GM21619 (cell line): Measurements from ENCODE around the gene JPH2.
A peak's percentile ranks its signal among the peaks of the same experiment; 100 is the strongest.

Source experiments
- ATAC-seq: cut with Tn5 transposase; IDR thresholded peaks from one replicate; pipeline ENCODE4 v1.9.1; 2021; ENCODE audit not compliant: unreplicated experiment

The JPH2 gene

DNA sequence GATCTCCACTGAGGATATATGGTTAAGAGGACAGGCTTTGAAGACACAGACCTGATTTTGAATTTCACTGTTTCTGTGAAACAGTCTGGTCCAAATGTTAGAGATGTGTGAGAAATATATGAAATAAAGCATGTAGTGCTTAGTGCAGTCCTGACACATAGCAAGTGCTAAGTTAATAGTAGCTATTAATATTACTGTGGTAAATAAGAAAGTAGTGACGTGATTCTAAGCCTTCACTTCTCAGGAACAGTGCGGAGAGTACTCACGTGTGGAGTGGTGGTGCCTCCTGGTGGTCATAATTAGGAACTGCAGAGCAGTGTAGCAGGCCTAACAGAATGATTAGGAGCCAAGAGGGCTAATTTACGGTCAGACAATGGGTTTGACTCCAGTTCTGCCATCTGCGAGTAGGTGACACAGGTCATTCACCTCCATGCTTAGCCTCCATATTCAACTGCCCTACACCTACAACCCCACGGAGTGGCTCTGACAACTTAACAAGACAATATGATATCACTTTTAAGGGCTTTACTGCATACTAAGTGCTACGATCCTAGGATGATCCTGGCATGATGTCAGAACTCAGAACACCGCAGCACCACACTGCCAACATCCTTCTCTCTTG is 106.2 kb downstream of the JPH2 start:
- peak; percentile 83 for ATAC-seq

DNA sequence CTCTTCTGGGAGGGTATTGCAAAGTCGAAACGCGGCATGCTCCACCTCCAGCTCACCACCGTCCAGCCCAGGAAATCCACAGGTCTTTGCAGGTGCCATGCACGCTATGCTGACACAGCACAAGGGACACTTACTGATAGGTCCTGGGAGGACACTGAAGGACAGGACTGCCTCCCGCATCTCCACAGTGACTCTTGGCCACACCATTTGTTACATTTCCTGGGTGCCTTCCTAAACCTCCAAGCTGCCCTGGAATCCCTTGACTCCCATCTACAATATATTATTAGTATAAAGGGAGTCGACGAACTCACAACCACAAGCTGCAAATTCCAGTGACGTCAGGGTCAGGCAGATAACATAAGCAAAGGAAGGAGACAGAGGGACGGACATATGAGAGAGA is 106.9 kb downstream of the JPH2 start:
- no peak for ATAC-seq

DNA sequence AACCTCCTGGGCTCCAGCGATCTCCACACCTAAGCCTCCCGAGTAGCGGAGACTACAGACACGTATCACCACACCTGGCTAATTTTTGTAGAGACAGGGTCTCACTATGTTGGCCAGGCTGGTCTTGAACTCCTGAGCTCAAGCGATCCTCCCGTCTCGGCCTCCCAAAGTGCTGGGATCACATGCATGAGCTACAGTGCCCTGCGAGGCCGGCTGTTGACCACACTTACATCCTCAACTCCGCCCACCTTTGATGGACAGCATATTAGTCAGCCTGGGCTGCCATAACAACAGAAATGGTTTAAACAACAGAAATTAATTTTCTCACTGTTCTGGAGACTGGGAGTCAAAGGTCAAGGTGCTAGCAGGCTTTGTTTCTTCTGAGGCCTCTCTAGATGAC is 107.7 kb downstream of the JPH2 start:
- ATAC-seq: no peak

DNA sequence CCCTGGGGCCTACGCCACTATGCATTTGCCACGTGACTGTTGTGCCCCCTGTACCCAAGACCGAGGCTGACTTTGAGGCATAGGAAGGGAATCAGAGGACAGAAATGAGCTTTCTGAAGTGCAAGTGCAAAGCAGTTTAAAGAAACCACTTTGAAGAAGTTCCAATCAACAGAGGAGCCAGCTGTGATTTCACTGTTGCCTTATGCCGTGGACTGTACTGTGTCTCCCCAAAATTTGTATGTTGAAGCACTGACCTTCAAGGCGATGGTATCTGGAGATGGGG is 111.1 kb downstream of the JPH2 start:
- ATAC-seq: no peak

DNA sequence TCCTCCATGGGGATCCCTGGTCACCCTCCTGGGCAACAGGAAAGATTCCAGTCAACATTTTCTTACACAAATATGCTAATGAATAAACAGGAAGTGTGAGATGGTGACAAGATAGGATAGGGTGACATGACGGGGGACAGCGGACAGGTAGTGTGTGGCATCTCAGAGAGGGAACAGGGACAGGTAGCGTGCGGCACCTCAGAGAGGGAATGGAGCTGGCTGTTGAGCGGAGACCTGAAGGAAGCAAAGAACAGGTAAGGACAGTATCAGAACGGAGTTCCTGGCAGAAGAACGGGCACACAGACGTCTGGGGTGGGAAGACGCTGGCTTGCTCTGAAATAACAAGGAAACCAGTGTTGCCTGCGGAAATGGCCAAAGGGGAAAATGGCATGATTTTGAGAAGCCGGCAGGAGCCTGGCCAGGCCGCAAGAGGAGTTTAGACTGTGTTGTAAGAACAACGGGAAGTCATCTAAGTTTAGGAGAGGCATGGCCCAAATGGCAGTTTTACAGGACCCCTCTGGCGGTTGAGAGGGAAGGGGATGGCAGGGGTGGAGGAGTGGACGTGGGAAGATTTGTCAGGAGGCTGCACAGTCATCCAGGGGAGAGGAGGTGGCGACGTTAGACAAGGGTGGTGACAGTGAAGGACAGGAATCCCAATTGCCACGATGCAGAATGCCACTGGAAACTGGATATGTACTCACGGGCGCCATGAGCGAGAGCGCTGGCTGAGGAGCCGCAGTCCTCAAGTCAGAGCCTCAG is 111.6 kb downstream of the JPH2 start:
- ATAC-seq: no peak

DNA sequence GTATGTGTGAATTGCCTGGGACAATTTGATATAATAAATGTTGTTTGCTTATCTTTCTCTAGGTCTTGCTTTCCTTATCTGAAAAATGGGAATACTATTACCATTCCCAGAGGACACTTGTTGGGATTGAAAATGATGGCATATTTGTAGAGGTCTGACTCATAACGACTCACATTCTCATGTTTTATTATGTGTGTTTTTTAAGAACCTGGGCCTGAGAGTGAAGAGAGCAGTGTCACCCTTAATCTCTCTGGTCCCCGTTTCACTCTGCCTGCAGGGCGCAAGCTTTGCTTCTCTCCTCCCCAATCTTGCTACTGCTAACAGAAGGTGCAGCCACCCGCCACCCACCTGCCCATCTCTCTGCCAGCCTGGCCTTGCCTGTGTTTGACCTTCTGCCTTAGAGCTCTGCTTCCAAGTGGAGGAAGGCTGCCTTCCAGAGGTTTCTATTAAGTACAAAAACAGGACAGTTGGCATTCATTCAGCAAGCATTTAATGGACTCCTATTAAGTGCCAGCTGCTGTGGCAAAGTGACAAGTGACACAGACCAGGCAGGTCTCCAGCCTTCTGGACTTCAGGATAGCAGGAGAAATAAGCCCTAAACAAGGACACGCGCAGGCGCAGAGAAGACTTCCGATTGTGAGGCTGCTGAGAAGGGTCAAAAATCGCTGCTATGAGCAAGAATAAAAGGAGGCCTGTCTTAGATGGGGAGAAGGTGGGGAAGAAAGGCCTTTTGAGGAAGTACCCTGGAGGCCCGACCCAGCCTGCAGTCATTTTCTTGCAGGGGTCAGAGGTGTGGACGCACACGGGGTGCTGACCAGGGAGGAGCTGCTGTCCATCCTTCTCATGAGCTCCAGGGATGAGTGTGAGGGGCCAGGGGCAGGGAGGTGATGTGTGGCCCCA is 112.5 kb downstream of the JPH2 start:
- no peak for ATAC-seq

DNA sequence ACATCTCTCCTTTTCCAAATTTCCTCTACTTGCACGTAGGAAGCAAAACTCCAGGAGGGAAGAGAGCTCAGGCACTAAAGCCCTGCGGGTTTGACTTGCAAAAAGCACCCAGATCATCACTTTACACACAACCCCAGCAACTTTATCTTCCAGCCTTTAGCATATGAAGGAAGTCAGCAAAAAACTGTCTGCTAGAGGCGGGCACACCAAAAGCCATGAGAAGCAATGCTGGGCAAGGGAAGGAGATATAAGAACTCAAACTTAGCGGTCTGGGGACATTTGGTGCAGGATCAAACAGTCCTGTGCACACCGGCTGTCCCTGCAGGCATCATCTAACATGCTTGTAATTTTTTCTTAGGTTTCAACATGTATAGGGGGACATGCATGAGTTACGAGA is 113.3 kb downstream of the JPH2 start:
- no peak for ATAC-seq

DNA sequence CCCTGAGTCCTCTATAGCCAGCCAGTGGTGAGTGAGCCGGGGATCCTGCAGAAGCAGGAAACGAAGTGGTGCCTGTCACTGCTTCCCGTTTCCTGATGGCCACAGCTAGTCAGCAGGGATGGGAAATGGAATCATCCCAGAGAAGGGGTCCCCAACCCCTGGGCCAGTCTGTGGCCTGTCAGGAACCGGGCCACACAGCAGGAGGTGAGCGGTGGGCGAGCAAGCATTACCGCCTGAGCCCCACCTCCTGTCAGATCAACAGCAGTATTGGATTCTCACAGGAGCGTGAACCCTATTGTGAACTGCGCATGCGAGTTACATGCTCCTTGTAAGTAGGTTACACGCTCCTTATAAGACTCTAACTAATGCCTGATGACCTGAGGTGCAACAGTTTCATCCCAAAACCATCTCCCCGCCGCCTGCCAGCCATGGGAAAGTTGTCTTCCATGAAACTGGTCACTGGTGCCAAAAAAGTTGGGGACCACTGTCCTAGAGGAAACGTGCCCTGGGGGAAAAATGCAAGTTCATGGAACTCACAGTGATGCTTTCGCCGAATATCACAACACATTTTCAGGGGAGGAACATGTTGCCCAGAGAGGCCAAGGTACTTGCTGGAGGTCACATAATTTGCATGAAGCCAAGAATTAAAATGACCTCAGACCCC is 113.8 kb downstream of the JPH2 start:
- ATAC-seq: no peak

DNA sequence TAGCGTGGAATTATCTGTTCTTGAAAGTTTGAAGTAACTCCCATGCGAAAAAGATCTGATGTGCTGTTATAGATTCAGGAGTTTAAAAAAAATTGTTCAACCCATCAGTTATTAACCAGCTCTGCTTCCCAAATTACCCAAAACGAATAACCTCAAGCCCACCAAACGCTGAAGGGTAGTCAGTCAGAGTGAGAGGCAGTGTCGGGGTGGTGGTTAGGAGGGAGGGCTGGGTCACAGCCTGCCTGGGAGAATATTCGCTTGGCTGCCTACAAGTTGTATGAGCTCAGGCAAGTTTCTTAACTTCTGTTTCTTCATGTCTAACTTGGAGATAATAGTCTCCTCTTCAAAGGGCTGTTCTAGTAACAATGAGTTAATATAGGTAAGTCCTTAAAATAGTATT is 114.6 kb downstream of the JPH2 start:
- peak; percentile 34 for ATAC-seq

DNA sequence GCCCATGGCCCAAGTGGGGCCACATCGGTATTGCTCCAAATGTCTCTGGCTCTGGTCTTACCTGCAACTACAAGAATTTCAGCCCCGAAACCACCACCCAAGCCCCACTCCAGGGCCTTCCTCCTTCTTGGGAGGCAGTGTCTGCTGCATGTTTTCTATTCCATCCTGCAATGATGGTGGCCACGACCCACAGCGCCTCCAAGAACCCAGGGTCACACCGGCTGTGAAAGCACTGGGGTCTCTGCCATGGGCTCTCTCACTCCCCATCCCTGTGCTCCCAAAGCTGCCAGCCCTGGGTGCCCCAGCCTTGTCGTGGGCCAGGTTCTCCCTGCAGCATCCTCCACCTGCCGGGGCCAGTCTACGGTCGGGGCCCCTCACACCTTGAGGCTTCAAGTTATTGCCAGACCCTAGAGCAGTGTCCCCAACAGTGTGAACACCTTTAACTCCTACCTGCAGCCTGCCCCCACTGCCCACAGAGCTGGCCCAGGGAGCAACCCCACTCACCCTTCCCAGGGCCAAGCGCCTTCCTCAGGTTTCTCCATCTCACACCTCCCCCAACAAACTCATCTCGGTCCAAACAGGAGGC is 115.4 kb downstream of the JPH2 start:
- no peak for ATAC-seq

DNA sequence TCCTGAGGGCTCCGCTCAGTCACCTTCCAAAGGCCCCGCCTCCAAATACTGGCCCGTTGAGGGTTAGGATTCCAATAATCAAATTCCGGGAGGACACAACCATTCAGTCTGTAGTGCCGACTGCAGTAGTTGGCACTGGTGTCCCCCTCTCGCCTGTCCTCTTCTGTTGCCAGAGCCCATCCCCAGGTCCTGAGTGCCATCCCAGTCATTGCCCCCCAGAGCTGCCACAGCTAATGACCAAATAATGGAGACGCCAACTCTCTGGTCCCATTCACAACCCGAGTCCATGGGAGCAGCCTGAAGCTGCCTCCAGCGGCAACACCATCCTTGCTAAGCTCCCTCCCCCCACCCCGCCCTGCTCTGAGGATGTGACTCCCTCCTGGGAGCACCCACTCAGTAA is 115.9 kb downstream of the JPH2 start:
- ATAC-seq: no peak

DNA sequence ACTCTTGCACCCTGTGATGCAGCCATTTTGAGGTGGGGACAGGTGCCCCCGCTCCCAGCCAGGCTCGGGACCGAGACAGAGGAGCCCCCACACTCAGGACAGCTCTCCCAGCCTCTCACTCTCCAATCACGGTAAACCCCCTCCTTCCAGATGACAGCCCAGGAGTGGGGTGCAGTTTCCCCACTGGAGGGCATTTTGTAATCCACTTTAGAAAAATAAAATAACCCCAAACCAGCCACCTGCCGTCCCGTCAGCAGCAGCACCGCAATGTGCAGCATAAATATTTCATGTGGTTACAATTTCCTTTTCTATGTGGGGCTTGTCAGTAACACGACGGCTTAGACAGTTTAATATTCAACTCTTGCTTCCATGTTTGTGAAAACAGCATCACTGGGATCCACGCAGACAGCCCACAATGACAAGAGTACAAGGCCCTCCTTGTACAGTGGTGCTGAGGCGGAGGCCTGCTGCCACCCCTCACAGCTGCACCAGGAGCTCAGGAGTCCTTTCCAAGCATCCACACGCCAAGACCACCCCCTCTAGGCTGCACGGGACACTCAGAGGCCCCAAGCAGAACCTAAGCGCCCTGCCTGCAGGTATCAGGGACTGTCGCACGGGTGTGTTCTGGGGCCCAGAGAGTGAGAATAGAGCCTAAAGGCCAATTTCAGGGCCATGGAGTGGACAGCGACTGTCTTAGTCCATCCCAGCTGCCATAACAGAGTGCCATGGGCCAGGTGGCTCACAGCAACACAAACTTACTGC is 116.7 kb downstream of the JPH2 start:
- ATAC-seq: no peak

DNA sequence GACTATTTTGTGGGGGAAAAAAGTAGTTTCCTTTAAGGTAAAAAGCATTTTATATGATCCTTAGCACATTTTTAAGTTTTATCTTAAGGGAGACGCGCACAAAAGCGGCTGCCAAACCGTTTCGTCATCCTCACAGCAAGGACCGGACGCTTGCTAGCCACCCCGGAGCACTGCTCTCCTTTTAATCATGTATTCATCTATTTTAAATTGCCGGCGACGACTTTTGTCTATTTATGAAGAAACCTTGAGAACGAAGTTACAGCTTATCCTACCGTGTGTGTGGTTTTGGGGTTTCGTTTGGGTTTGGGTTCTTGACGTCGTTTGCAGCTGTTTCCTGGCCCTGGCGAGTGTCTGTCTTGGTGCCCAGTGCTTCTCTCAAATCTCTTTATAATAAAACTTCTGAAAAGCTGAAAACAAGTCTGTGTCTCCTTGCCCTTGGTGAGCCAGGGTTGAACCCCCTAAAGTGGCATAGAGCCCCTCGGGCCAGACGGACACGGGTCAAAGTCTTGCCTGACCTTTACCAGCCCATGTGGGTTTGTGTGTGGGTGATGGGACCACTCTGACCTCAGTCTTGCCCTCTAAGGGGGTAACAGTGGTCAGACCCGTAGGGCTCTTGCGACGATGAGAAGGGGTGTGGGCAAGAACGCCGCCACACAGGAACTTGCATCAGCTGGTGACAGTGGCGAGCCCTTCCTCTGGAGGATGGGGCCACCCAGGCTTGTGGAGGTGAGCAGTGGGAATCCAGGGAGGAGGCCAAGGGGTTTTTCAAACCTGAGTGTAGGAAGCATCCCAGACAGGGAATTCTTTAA is 117.6 kb downstream of the JPH2 start:
- ATAC-seq: peak; percentile 53

DNA sequence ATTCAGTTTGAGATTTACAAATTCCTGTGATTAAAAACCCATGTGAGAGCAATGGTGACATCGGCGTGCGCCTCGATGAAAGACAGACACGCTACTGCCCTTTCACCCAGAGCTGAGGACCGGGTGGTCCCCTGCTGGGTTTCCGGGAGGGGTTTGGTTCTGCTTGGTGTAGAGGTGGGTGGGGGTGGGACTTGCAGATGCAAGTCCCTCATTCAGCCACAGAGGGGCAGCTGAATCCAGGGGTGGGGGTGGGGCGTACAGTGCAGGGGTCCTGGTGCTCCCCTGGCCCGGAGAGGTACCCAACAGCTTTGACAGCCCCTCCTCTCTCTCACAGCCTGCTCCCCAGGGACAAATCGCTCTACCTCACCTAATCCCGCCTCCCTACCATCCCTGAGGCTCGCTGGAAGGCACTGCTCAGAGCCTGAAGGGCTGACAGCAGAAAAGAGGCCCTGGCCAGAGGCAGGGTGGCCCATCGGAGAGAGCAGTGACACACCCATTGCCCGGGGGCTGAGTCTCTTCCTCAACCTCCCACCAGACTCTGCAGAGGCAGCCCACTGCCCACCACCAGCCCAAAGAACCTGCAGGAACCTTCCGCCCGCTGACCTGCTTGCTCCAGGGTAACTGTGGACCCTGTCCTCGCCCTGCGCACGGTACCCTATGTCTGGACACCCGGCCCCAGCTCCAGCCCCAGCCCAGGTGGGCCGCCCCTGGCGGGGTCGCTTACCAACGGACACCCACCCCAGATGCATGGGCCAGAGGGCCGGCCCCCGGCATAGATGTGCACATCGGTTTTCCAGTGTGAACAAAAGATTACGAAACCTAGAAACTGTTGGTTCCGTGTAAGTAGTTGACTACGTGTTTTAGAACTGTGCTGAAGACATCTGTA is 118.4 kb downstream of the JPH2 start:
- ATAC-seq: no peak

DNA sequence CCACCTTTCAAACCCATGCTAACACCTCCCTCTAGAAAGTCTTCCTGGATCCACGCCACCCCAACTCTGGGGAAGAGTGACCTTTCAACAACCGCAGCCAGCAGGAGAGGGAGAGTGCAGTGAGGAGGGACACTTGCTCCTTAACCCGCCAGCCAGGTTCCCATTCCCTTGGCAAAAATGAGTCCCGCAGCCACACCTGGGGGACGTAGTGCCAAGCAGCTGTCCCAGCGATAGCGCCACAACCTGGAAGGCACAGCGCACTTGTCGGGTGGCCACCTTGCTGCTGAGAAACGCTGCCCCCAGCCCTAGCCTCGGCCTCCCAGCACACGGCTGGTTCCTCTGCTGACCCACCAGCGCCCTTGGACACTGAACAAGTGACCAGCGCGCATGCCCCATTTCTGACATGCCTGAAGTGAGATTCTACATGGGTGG is 119.3 kb downstream of the JPH2 start:
- no peak for ATAC-seq

DNA sequence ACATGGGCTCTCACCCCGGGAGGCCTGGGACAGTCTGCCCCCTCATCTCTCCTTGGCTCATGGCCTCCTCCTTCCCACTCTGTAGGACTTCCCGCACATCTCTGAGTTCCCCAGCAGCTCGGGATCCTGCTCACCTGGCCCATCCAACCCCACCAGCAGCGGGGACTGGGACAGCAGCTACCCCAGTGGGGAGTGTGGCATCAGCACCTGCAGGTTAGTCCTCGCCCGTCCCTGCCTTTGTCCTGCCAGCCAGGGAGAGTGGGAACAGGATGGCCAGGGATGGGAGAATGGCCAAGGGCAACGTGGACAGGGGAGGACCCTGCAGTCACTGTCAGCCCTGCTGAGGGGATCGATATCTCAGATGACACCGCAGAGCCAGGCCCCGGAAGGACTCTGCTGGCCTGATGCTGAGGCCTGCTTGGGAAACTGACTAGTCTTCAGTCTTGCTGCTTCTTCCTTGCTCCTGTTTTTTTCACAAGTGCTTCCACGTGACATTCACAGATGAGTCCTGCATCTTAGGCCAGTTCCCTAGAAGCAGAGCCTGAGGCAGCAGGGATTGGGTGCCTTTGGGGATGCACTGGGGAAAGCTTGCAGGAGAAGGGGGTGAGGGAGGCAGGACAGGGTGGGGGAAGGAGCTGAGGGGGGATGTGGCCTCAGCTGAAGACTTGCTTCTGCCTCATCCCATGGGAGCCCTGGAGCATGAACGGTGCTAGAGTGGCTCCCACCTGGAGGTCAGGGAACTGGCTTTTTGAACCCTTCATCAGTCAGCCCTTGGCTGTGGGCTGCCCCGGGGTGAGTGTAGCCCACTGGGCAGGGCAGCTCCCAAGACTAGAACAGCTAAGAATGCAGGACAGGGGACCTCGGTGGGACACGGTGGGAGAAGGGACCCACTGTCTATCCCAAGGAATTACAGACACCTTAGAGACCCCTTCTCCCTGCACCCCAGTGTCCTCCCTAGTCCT is 120.1 kb downstream of the JPH2 start:
- no peak for ATAC-seq
